ENCODE measurements around the gene NAV2. TPM values are rescaled to one million over a fixed set of nuclear protein-coding genes. Genes with fewer than 3 reads are reported as not detected.

The NAV2 gene
- total RNA-seq, 4 donors from 2014 or later = 9.1 to 34.7 (median 22.2) TPM

- WGBS = 81% methylated on average over 1 of the region's 1 CpG
Observed at GRCh38 chr11:19946681-19947080, 234.0 kb downstream of the NAV2 start.

GRCh38 chr11:19947537-19948114 lies 235.0 kb downstream of the NAV2 start:
- no peaks in the 10 kb centered on the region for H3K9me3 ChIP-seq
- no peak overlapping the region for H3K27ac ChIP-seq
- peaks cover 3% of the 10 kb centered on the region for H3K4me1 ChIP-seq
- DNase-seq (ENCODE audit: low spot score in 2 of 2) = no peak
- TF ChIP-seq CTCF (IDR thresholded peaks at IDR 0.05) (no peak), POLR2A (IDR thresholded peaks at IDR 0.05) (no peak), POLR2AphosphoS5 (IDR thresholded peaks at IDR 0.05) (no peak), EP300 (IDR thresholded peaks at IDR 0.05) (no peak)
- peaks cover 27% of the 10 kb centered on the region for H3K36me3 ChIP-seq
- no peaks in the 10 kb centered on the region for H3K27me3 ChIP-seq
- WGBS = 63% methylated on average over 5 of the region's 5 CpGs
- H3K4me3 ChIP-seq = no peak overlapping the region

More at GRCh38 chr11:19946681-19947080, 234.0 kb downstream of the NAV2 start:
- no peaks in the 10 kb centered on the region for H3K27me3 ChIP-seq
- DNase-seq (ENCODE audit: low spot score in 2 of 2) = no peak
- H3K27ac ChIP-seq = no peak overlapping the region
- H3K9me3 ChIP-seq = no peaks in the 10 kb centered on the region
- H3K4me1 ChIP-seq = peaks cover 1% of the 10 kb centered on the region
- no peak overlapping the region for H3K4me3 ChIP-seq
- TF ChIP-seq CTCF (IDR thresholded peaks at IDR 0.05) (no peak), POLR2AphosphoS5 (IDR thresholded peaks at IDR 0.05) (no peak), POLR2A (IDR thresholded peaks at IDR 0.05) (no peak), EP300 (IDR thresholded peaks at IDR 0.05) (no peak)
- H3K36me3 ChIP-seq = peaks cover 27% of the 10 kb centered on the region

- WGBS = 93% methylated on average over 7 of the region's 7 CpGs
- DNase-seq (ENCODE audit: low spot score in 2 of 2) = no peak
- peaks cover 23% of the 10 kb centered on the region for H3K36me3 ChIP-seq
Observed at GRCh38 chr11:19949606-19950005, 237.0 kb downstream of the NAV2 start.

GRCh38 chr11:19951558-19952115 lies 239.0 kb downstream of the NAV2 start:
- Histone ChIP-seq H3K9me3 (no peaks in the 10 kb centered on the region), H3K36me3 (peaks cover 15% of the 10 kb centered on the region), H3K27me3 (no peaks in the 10 kb centered on the region), H3K4me1 (peaks cover 7% of the 10 kb centered on the region), H3K27ac (no peak overlapping the region), H3K4me3 (no peak overlapping the region)
- TF ChIP-seq EP300 (IDR thresholded peaks at IDR 0.05) = no peak
- TF ChIP-seq CTCF (IDR thresholded peaks at IDR 0.05) = peak; percentile 53 to 56
- DNase-seq (ENCODE audit: low spot score in 2 of 2) = no peak
- WGBS = 21% methylated on average over 6 of the region's 6 CpGs

More at GRCh38 chr11:19949606-19950005, 237.0 kb downstream of the NAV2 start:
- Histone ChIP-seq H3K27ac (no peak overlapping the region), H3K27me3 (no peaks in the 10 kb centered on the region), H3K4me1 (peaks cover 7% of the 10 kb centered on the region), H3K4me3 (no peak overlapping the region), H3K9me3 (no peaks in the 10 kb centered on the region)
- TF ChIP-seq CTCF (IDR thresholded peaks at IDR 0.05) (no peak), POLR2A (IDR thresholded peaks at IDR 0.05) (no peak), EP300 (IDR thresholded peaks at IDR 0.05) (no peak)

- H3K4me3 ChIP-seq = no peak overlapping the region
- no peaks in the 10 kb centered on the region for H3K9me3 ChIP-seq
- TF ChIP-seq POLR2A (IDR thresholded peaks at IDR 0.05) (no peak), POLR2AphosphoS5 (IDR thresholded peaks at IDR 0.05) (no peak), EP300 (IDR thresholded peaks at IDR 0.05) (no peak), CTCF (IDR thresholded peaks at IDR 0.05) (no peak)
- 86% methylated on average over 3 of the region's 3 CpGs for WGBS
- H3K27ac ChIP-seq = no peak overlapping the region
- peaks cover 7% of the 10 kb centered on the region for H3K4me1 ChIP-seq
- peaks cover 15% of the 10 kb centered on the region for H3K36me3 ChIP-seq
- no peak for DNase-seq (ENCODE audit: low spot score in 2 of 2)
- no peaks in the 10 kb centered on the region for H3K27me3 ChIP-seq
Observed at GRCh38 chr11:19952116-19952605, 239.5 kb downstream of the NAV2 start.
